Right renal cortex interstitium (tissue), 3 donors: ENCODE results near the gene ACACA. TPM values are rescaled to one million over a fixed set of nuclear protein-coding genes. Genes with fewer than 3 reads are reported as not detected.
A peak's percentile ranks its signal among the peaks of the same experiment; 100 is the strongest.

Source experiments
- DNase-seq, 3 donors: peaks; one replicate each; pipeline ENCODE4 v3.0.0-alpha.2; 2013; ENCODE audit warnings: low read depth in 3 of 3, low spot score in 2 of 3
- polyA plus RNA-seq, 3 donors: library from polyadenylated mRNA; unstranded; fragments of 120-200 nt; gene quantifications; one replicate each; pipeline ENCODE4 v1.2.1, GENCODE V29; 2013; ENCODE audit not compliant: insufficient read length in 3 of 3

Gene ACACA
- polyA plus RNA-seq, 3 donors = 45.0 to 54.6 (median 48.7) TPM

DNA sequence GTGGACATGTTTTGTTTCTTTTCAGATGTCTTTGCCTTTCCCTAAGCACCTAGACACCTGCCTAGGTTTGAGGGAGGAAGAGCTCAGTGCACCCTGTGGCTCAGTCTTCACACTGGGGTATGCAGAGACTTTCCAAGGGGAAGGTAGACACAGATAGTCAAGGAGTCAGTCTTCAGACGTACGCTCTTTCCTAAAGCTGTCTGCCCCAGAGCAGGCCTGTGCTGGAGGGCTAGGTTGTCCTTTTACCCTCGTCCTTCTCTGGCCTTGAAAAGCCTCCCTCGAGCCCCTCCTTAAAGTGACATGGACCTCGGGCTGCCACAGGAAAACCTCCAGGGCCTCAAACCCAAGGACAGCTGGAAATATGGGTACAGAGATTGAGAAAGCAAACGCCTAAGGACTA, 354.2 kb downstream of the ACACA start:
- no peak for DNase-seq

- DNase-seq = no peak
Measured at GRCh38 chr17:37051833-37052232, 354.8 kb downstream of the ACACA start.

- DNase-seq = no peak
Measured at GRCh38 chr17:37051381-37051780, 355.3 kb downstream of the ACACA start.

- DNase-seq = no peak
Measured at GRCh38 chr17:37050920-37051319, 355.7 kb downstream of the ACACA start.

DNA sequence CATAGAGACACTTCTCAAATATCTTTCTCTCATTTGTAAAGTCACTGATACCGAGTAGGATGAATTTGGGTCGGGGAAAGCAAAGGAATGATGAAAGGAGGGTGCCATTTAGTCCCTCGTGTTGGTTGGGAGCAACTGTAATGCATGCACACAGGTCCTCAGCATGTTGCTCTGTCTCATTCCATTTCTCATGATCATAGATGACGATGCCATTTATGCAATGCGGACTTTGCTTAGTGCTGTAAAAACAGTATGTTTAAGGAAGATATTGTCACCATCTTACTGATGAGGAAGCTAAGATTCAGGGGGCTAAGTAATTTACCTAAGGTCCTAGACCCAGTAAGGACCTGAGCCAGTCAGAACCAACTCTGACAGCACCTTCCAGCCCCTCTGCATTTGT, 357.8 kb downstream of the ACACA start:
- DNase-seq = no peak

DNA sequence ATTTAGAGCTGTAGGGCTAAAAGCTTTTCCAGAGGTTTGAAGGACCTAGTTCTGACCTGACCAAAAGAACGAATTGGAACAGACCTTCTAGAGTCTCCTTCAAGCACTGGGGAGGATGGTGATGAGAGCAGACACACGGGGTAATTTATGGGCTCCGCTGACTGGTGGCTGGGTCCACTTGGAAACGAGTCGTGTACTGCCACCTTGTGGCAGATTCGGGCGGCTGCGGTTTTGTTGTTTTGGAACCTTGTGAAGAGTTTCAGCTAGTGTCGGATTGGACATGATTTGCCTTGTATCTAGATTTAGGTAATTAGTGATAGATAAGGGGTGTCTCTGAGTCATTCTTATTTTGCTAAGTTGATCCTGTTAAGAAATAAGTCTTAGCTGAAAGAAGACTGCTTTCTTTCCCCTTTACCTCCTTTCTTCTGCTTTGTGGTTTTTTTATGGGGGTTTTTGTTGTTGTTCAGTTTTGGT, 359.0 kb downstream of the ACACA start:
- DNase-seq = peak; percentile 68 to 79 (median 75)

- DNase-seq = no peak
Measured at GRCh38 chr17:37045351-37045922, 361.2 kb downstream of the ACACA start.

- DNase-seq = no peak
Measured at GRCh38 chr17:37043201-37043600, 363.4 kb downstream of the ACACA start.

DNA sequence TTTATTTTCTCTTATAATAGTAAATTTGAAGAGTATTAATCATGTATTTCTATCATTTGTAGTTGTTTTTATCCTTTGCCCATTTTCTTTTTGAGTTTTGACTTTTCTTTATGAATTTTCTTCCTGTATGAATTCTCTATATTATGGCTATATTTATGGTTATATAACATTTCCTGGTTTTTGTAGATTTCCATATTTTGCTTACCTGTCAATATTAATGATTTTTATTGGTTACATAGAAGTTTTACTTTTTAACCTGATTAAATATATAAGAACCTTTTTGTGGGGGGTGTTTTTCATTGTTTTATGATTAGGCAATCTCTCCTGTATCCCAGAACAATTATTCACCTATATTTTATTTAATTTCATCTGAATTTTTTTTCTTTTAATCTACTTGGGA, 364.7 kb downstream of the ACACA start:
- DNase-seq = no peak

- no peak for DNase-seq
Measured at GRCh38 chr17:37039269-37039668, 367.4 kb downstream of the ACACA start.

GRCh38 chr17:37037590-37038155, 369.0 kb downstream of the ACACA start:
- no peak for DNase-seq

Other genes with a start within 250 kb of the ACACA start
- under 1 TPM in 2 of 3 donors, not detected in 1; 0.07 to 0.23 TPM for gene C17orf78, start 30.9 kb downstream of the ACACA start, polyA plus RNA-seq
- gene TADA2A, start 50 bp upstream of the ACACA start, polyA plus RNA-seq = 10 to 100 TPM; 15.0 to 28.4 (median 26.5) TPM
- 10 to 100 TPM; 14.7 to 17.6 (median 16.3) TPM for gene DUSP14, start 83.1 kb upstream of the ACACA start, polyA plus RNA-seq
- gene SYNRG, start 202.6 kb upstream of the ACACA start, polyA plus RNA-seq = 10 to 100 TPM; 39.5 to 43.4 (median 42.0) TPM
- gene DDX52, start 236.6 kb upstream of the ACACA start, polyA plus RNA-seq = 10 to 100 TPM; 40.1 to 43.7 (median 42.0) TPM